ENCODE measurements around the gene BAIAP2L1. TPM values are rescaled to one million over a fixed set of nuclear protein-coding genes. Genes with fewer than 3 reads are reported as not detected.

Gene BAIAP2L1
- total and polyA plus RNA-seq, 7 donors, result 0.80 to 3.0 (median 1.2) TPM

DNA sequence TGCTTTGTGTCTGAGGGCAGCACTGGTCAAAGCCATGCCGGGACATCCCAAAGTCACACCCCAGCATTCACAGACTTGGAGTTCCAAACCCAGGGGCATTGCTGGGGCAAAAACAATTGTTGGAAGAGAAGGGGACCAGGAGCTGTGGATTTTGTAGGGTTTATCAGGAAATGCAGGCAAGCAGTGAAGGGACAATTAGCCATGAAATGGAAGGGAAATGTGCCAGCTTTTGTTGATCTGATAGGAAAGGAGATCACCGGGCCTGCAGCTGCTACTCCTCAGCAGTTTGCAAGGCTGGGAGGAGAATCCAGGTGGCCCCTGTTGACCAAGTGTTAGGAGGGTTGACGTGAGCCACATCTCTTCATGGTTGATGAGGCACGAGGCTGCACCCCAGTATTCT lies 122.0 kb downstream of the BAIAP2L1 start:
- ATAC-seq, result no peak
- H3K4me1 ChIP-seq, result peaks cover 15% of the 10 kb centered on the region
- intact Hi-C loops (cut with DNase I), result no loop called here
- WGBS, 3 donors, result 44 to 59% (median 58%) methylated on average over 4 of the region's 4 CpGs
- TF ChIP-seq, protein P1, sequence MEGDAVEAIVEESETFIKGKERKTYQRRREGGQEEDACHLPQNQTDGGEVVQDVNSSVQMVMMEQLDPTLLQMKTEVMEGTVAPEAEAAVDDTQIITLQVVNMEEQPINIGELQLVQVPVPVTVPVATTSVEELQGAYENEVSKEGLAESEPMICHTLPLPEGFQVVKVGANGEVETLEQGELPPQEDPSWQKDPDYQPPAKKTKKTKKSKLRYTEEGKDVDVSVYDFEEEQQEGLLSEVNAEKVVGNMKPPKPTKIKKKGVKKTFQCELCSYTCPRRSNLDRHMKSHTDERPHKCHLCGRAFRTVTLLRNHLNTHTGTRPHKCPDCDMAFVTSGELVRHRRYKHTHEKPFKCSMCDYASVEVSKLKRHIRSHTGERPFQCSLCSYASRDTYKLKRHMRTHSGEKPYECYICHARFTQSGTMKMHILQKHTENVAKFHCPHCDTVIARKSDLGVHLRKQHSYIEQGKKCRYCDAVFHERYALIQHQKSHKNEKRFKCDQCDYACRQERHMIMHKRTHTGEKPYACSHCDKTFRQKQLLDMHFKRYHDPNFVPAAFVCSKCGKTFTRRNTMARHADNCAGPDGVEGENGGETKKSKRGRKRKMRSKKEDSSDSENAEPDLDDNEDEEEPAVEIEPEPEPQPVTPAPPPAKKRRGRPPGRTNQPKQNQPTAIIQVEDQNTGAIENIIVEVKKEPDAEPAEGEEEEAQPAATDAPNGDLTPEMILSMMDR (IDR thresholded peaks at IDR 0.05), result no peak
- H3K36me3 ChIP-seq (ENCODE audit: insufficient read depth in 1 of 2, low read depth in 1 of 2), result no peaks in the 10 kb centered on the region
- no peak for DNase-seq
- no peaks in the 10 kb centered on the region for H3K27me3 ChIP-seq (ENCODE audit: insufficient read depth in 3 of 3, low read length in 2 of 3)
- no peak overlapping the region for H3K27ac ChIP-seq
- H3K4me3 ChIP-seq, result no peak overlapping the region
- H3K9me3 ChIP-seq, result no peaks in the 10 kb centered on the region

GRCh38 chr7:98278408-98278807 lies 122.5 kb downstream of the BAIAP2L1 start:
- DNase-seq (no peak), ATAC-seq (no peak)
- 80 to 86% (median 85%) methylated on average over 5 of the region's 5 CpGs for WGBS, 3 donors
- Histone ChIP-seq H3K9me3 (no peaks in the 10 kb centered on the region), H3K4me3 (no peak overlapping the region), H3K4me1 (peaks cover 10% of the 10 kb centered on the region), H3K27ac (no peak overlapping the region), H3K27me3 (ENCODE audit: insufficient read depth in 3 of 3, low read length in 2 of 3) (no peaks in the 10 kb centered on the region), H3K36me3 (ENCODE audit: insufficient read depth in 1 of 2, low read depth in 1 of 2) (no peaks in the 10 kb centered on the region)
- intact Hi-C loops (cut with DNase I), result no loop called here
- TF ChIP-seq, protein P1 (IDR thresholded peaks at IDR 0.05), result no peak

DNA sequence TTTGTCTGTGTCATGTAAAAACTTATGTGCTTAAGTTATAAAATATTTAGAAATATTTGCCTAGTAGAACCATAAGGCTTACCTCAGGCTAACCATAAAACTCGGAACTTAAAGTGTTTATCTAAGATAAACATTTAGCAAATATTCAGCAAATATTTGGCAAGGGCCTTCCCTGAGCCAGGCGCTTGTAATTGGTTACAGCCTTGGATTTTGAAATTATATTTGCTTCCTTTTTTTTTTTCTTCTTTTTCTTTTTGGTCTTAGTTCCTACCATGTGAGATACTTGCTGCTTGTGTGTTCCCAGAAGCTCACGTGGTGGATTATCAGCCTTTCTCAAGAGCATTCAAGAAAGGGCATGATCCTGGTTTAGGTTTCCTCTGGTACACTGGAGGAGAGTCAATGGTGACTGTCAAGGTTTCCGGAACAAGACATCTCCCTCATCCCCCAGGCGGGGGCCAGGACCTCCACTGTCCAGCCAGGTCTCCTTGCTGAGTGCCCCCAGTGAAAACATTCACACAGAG lies 124.6 kb downstream of the BAIAP2L1 start:
- H3K27ac ChIP-seq, result no peak overlapping the region
- no peak overlapping the region for H3K4me3 ChIP-seq
- TF ChIP-seq, protein P1 (IDR thresholded peaks at IDR 0.05), result no peak
- intact Hi-C loops (cut with DNase I), result no loop called here
- H3K27me3 ChIP-seq (ENCODE audit: insufficient read depth in 3 of 3, low read length in 2 of 3), result no peaks in the 10 kb centered on the region
- no peaks in the 10 kb centered on the region for H3K9me3 ChIP-seq
- H3K4me1 ChIP-seq, result peaks cover 4% of the 10 kb centered on the region
- ATAC-seq, result no peak
- no peak for DNase-seq
- WGBS, 3 donors, result 64 to 73% (median 73%) methylated on average over 5 of the region's 5 CpGs
- H3K36me3 ChIP-seq (ENCODE audit: insufficient read depth in 1 of 2, low read depth in 1 of 2), result no peaks in the 10 kb centered on the region

GRCh38 chr7:98267303-98267702 lies 133.6 kb downstream of the BAIAP2L1 start:
- DNase-seq (no peak), ATAC-seq (no peak)
- intact Hi-C loops (cut with DNase I), result no loop called here
- TF ChIP-seq, protein P1 (IDR thresholded peaks at IDR 0.05), result no peak
- Histone ChIP-seq H3K36me3 (ENCODE audit: insufficient read depth in 1 of 2, low read depth in 1 of 2) (peaks cover 0 to 4% of the 10 kb centered on the region in 2 donors), H3K27me3 (ENCODE audit: insufficient read depth in 3 of 3, low read length in 2 of 3) (no peaks in the 10 kb centered on the region), H3K4me3 (no peak overlapping the region), H3K4me1 (no peaks in the 10 kb centered on the region), H3K27ac (no peak overlapping the region), H3K9me3 (no peaks in the 10 kb centered on the region)
- WGBS, 3 donors, result 81 to 85% (median 82%) methylated on average over 3 of the region's 3 CpGs

DNA sequence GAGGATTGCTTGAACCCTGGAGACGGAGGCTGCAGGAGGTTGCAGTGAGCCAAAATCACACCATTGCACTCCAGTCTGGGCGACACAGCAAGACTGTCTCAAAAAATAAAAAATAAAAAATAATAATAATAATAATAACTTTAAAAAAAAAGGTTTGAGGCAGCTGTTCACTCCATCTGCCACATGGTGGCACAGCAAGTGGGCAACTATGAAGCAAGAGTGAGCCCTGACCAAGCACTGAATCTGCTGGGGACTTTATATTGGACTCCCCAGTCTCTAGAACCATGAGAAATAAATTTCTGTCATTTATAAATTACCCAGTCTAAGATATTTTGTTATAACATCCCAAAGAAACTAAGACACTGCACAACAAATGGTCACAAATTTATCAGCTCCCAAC lies 134.1 kb downstream of the BAIAP2L1 start:
- ATAC-seq (peak in 3 of 4 donors; percentile 55 to 67 (median 63)), DNase-seq (no peak)
- Histone ChIP-seq H3K4me3 (no peak overlapping the region), H3K27ac (no peak overlapping the region), H3K4me1 (no peaks in the 10 kb centered on the region), H3K27me3 (ENCODE audit: insufficient read depth in 3 of 3, low read length in 2 of 3) (no peaks in the 10 kb centered on the region), H3K9me3 (no peaks in the 10 kb centered on the region), H3K36me3 (ENCODE audit: insufficient read depth in 1 of 2, low read depth in 1 of 2) (peaks cover 0 to 5% of the 10 kb centered on the region in 2 donors)
- TF ChIP-seq, protein P1 (IDR thresholded peaks at IDR 0.05), result peak; percentile 20
- intact Hi-C loops (cut with DNase I), result no loop called here
- WGBS, 3 donors, result 67 to 97% (median 93%) methylated on average over 2 of the region's 2 CpGs

Data from psoas muscle (tissue), 8 donors.